HEK293 (cell line): ENCODE results near the gene TUBB3.

Experiments used
- ATF2 ChIP-seq: fragments of 450-650 bp; formaldehyde crosslinking; IDR thresholded peaks from 2 replicates; pipeline ENCODE4 v1.5.1; 2016; ENCODE audit warnings: missing biosample characterization, missing genetic modification characterization, low read depth
- CTCF ChIP-seq: fragments of 450-650 bp; formaldehyde crosslinking; IDR thresholded peaks from 2 replicates; pipeline ENCODE4 v1.5.1; 2016; ENCODE audit warnings: missing biosample characterization, missing genetic modification characterization
- SETDB1 ChIP-seq: IDR thresholded peaks from one replicate; pipeline ENCODE4 v1.6.1; 2017; ENCODE audit warnings: mild to moderate bottlenecking, low read length, moderate library complexity, mixed read lengths; ENCODE audit not compliant: insufficient read length
- WT1 ChIP-seq: fragments of 450-650 bp; formaldehyde crosslinking; IDR thresholded peaks from 2 replicates; pipeline ENCODE4 v1.5.1; 2016; ENCODE audit warnings: missing biosample characterization, missing genetic modification characterization
- ZNF362 ChIP-seq: fragments of 450-650 bp; formaldehyde crosslinking; IDR thresholded peaks from 2 replicates; pipeline ENCODE4 v1.5.1; 2016; ENCODE audit warnings: missing biosample characterization, missing genetic modification characterization
- ZNF398 ChIP-seq: fragments of 450-650 bp; formaldehyde crosslinking; IDR thresholded peaks from 2 replicates; pipeline ENCODE4 v1.5.1; 2017; ENCODE audit warnings: missing biosample characterization, missing genetic modification characterization
- ZNF416 ChIP-seq: fragments of 450-650 bp; formaldehyde crosslinking; IDR thresholded peaks from 2 replicates; pipeline ENCODE4 v1.5.1; 2016; ENCODE audit warnings: missing biosample characterization, missing genetic modification characterization
- ZNF423 ChIP-seq: fragments of 450-650 bp; formaldehyde crosslinking; IDR thresholded peaks from 2 replicates; pipeline ENCODE4 v1.5.1; 2016; ENCODE audit warnings: missing biosample characterization, missing genetic modification characterization
- ZNF596 ChIP-seq: fragments of 450-650 bp; IDR thresholded peaks from 2 replicates; pipeline ENCODE4 v1.5.0; 2018; ENCODE audit warnings: missing biosample characterization, mild to moderate bottlenecking, missing genetic modification characterization, moderate library complexity
- ZNF670 ChIP-seq: fragments of 450-650 bp; formaldehyde crosslinking; IDR thresholded peaks from 2 replicates; pipeline ENCODE4 v1.5.1; 2016; ENCODE audit warnings: missing biosample characterization, missing genetic modification characterization, low read depth
- ZNF785 ChIP-seq: fragments of 450-650 bp; formaldehyde crosslinking; IDR thresholded peaks from 2 replicates; pipeline ENCODE4 v1.5.1; 2016; ENCODE audit warnings: missing biosample characterization, missing genetic modification characterization
- ZSCAN30 ChIP-seq: fragments of 450-650 bp; IDR thresholded peaks from 2 replicates; pipeline ENCODE4 v1.5.1; 2018; ENCODE audit warnings: missing biosample characterization, mild to moderate bottlenecking, missing genetic modification characterization, moderate library complexity

DNA sequence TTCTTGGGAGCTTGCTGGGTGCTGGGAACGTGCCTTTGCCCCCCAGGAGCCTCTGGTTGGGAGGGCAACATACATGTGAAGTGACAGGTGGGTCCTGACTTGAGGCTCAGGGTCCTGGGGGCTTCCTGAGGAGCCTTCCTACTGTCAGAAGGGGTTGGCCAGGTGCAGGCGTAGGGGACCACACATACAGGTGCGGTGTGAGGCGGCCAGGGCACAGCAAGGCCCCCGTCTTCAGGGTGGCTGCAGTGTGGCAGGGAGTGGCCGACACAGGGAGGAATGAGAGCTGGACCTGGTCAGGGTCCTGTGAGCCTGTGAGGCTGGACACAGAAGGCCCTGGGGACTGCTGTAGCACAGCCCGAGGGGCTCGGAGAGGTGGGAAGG lies 39.1 kb upstream of the TUBB3 start:
- no peak for TF ChIP-seq ZNF596 (tag by site-specific recombination)
- no peak for TF ChIP-seq ZNF670 (tag by site-specific recombination)
- TF ChIP-seq CTCF (tag by site-specific recombination): no peak
- TF ChIP-seq ZNF362 (tag by site-specific recombination): no peak
- no peak for TF ChIP-seq ZNF423 (tag by site-specific recombination)
- TF ChIP-seq ZNF416 (tag by site-specific recombination): no peak
- no peak for TF ChIP-seq ZNF785
- no peak for TF ChIP-seq ATF2 (tag by site-specific recombination)
- TF ChIP-seq ZNF398 (tag by site-specific recombination): no peak
- TF ChIP-seq ZSCAN30 (tag by site-specific recombination): no peak
- TF ChIP-seq WT1 (tag by site-specific recombination): no peak
- TF ChIP-seq SETDB1: no peak
